CD4-positive, alpha-beta T cell treated with Interleukin-17A for 1 hour (primary cell): ENCODE data around the gene NFU1.

Source experiments
- DNase-seq: peaks from one replicate; pipeline ENCODE4 v3.0.0-alpha.2; 2020

NFU1 gene

DNA sequence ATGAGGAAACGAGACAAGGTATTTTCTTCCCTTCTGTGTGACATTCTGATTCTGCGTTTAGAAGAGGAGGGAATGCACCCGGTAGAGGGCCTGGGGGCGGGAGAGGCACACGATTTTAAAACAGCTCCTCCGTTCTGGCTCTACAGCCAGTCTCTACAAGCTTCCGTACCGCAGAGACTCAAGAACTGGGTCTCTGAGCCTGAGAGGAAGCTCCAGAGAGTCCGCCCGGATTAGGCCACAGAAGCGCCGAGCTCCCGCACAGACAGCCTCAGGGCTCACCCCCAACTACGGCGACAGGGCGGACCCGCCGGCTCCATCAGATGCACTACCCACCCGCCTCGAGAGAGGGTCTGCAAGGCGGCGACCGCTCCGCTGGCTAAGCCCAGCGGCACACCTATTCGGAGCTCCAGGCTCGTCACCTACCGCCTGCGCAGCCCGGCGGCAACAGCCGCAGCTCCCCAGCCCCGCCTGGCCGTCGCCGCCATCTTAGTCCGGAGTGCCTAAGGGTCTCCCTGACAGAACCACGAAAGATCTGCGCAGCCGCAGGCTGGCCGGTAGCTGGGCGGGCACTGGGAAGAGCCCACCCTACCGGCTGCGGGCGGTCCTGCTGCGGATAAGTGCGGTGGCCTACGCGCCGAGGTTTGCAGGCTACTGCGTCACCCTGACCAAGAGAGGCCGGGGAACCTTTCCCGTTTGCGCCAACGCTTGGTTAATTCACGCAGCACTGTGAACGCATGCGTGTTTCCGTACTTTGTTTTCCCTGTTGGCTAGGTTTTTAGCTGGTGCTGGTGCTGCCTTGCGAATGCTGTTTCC, at the start of gene NFU1:
Gene NFU1 (minus strand): TSS at position 498 of the 813 bp plus-strand sequence. CDS start 13 bp downstream, at position 485.
- DNase-seq = peak; percentile 91

DNA sequence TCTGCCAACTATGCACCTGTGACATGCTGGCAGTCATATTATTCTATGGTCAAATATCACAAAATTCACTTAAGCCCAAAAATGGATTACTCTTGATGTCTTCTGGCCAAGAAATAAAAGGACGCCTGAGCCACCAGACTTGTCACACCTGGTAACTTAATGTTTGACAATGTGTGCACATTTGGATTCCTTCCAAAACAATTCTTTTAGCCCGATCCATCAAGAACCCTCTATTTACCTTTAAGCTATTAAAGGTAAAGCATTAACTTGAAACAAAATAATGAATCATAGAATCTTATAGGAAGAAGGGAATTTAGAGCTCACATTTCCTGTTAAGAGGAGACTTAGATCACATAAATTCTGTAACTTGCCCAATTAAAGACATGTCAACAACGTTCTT, 46.5 kb upstream of the NFU1 start:
- DNase-seq = no peak

GRCh38 chr2:69483024-69483423, 45.8 kb upstream of the NFU1 start:
- DNase-seq = no peak

- DNase-seq = no peak
Measured at GRCh38 chr2:69482471-69482870, 45.2 kb upstream of the NFU1 start.

DNA sequence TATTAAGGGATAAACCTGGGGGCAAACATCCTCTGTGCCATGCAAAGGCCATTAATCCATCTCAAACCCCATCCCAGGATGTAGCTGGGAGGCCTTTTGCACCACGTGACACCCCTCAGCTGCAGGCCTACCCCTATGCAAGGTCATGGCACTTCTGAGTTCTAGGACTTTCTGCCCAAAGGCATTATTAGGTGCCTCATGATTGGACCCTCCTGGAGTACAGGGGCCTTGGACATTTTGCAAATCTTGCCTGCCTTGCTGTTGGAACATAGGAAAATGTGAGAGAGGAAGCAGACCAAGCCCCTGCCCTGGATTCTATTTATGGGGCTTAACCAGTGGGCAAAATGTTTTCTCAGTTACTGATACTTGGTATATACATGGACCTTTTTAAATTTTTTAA, 44.2 kb upstream of the NFU1 start:
- DNase-seq = no peak

DNA sequence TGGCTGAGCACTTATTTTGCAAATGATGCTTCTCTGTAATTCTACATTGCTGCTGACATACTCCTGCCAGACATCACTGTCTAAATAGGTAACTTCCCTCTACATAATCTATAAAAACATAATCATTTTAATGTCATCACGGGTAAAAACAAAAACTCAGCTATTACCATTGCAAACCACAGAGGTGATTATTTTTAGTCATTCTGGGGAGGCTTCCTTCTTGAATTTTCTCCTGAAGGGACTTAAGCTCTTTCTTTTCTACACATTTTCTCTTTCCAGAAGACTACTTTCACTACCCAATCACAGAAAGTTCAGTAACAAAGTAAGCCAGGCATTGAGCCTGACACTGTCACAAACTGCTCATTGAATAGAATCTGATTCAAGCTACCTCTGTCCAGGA, 40.4 kb upstream of the NFU1 start:
- no peak for DNase-seq

DNA sequence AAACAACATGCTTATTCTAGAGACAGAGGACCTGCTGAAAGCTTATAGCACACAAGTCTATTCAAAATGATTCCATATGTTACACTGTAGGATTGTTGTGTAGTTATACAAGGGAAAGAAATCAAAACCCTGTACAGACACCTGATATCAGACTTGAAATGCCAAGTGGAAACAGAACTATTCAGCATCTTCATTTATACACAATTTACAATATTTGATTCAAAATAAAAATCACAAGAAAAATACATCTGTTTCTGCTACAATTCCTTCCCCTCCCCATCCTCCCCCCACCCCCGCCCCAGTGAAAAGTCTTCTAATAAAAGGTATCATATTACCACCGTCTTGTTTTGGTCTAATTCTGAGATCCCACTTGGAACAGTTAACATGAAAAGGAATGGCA, 37.5 kb upstream of the NFU1 start:
- no peak for DNase-seq

GRCh38 chr2:69471793-69472192, 34.6 kb upstream of the NFU1 start:
- DNase-seq = no peak

DNA sequence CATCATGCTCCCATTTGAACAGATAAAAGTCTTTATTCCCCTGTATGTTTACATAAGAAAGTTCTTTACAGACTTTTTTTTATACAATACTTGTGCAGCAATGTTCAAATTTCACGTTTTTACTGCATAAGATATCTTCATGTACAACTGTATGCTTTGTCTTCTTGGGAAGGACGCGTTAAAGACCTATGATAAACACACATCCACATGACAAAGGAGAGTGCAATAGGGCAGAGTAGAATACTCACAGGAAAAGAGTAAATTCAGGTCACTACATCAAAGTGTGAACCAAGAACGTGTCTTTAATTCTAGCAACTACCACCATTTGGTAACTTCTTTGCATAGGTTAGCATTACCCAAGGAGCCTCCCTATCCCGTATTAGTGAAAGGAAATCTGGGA, 33.7 kb upstream of the NFU1 start:
- DNase-seq = no peak

DNA sequence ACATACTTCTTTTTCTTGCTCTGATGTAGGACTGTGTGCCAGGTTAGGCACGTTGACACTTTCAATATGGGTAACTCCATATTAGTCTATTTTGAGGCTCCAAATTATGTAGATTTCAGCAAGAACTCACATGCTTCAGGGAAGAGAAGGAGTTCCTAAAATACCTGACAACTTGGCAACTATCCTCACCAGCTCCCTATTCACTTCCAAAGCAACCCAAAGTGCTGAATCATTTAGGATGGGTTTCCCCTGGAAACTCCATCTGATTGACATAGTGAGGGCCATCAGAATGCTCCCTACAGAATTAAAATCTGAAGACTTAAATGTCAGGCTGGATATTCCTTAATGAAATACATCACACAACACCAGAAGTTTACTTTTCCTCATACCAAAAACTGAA, 32.5 kb upstream of the NFU1 start:
- DNase-seq = no peak

DNA sequence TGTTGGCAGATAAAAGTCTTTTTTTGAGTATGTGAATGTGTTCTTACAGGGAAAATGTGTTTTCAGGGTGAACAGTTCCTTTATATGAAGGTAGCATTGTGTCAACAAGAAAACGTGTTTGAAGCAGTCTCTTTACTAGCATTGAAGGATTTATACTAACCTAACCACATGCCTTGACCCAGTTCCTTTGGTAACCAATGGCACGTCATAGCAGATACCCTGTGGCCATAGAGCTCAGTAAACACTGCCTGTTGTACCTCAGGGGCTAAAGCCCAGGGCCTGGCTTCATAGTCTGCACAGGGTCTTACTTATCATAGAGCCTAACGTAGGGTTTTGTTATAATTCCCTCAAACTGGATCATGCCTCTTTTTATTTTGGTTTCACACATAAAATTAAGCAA, 32.1 kb upstream of the NFU1 start:
- no peak for DNase-seq

- DNase-seq = no peak
Measured at GRCh38 chr2:69466728-69467127, 29.5 kb upstream of the NFU1 start.

DNA sequence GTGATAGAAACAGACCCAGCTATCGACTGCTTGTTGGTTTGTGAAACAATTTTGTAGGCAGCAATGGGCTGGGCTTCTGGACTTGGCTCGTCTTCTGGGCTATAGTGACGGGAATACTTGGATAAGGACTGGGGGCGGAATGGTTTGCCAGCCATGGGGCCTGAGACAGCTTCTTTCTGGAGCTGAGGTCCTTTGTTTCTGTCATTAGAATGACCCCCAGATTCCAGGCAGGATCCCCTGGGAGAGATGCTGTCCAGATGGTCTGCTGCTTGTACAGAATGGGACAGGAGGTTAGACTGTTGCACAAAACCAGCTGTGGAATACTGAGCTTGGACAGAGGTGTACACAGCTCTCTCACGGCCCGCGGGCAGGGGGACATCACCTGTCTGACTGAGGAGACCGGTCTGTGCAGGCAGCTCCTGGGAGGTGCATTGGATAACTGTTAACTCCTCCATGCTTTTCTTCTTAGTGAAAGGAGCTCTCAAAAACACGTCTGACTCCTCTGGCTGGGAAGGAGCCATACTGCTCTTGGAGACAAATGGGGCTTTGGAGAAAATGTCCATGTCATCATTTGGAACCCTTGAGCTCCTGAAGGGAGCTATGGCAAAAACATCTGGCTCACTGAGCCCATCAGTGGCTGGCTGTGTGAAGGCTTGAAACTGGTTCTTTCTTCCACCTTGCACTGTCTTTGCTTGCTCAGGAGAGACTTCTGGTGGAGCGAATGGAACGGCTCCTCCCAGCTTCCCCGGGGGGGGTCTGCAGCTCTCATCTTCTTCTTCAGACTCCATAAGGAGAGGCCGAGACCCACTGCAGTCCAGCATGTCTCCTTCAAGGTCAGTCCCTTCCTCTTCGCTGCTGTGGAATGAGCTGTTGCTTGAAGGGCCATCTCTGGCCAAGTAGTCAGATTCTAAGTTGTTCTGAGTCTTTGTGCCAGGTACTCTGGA, 28.6 kb upstream of the NFU1 start:
- DNase-seq = no peak

GRCh38 chr2:69464575-69464974, 27.3 kb upstream of the NFU1 start:
- no peak for DNase-seq

- DNase-seq = no peak
Measured at GRCh38 chr2:69462780-69463179, 25.5 kb upstream of the NFU1 start.

GRCh38 chr2:69461404-69461803, 24.2 kb upstream of the NFU1 start:
- DNase-seq = no peak

DNA sequence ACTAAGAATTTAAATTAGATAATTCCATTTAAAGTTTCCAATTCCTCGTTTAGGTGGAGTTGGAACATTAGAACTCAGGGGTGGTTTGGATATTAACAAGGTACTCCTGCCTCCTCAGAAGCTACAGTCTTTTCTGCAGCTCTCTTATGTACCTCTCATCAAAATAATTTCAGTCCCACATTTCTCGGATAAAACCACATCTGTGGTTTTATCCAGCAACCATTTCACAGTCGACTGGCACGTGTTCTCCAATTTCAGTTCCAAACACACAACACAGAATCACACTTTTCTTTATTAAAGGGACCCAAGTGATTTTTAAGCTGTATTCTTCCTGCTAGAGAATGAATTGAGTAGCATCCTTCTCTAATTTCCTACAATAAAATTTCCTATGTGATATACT, 22.7 kb upstream of the NFU1 start:
- no peak for DNase-seq

DNA sequence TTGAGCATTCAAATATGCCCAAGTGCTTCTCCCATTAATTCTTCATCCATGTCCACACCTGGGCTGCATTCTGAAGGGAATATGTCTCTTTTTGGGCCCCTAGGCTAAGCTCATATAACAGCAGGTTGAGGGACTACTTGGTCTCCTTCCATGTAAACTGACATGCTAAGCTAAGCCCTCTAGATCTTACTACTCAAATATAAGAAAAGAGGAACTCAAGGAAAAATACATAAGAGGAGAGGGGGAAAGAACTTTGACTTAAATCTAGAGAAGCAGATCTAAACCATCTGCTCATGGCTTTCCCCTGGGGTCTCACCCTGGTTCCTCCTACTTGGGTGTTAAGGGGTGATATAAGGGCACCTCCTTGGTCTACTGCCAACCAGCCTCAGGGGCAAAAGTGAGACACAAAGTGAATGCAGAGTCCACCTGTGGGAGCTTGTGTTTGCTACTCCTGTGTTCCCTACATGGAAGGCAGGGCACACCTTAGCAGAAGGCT, 19.8 kb upstream of the NFU1 start:
- DNase-seq = no peak

GRCh38 chr2:69456154-69456553, 18.9 kb upstream of the NFU1 start:
- DNase-seq = no peak

GRCh38 chr2:69454976-69455375, 17.7 kb upstream of the NFU1 start:
- DNase-seq = no peak

GRCh38 chr2:69453475-69454129, 16.4 kb upstream of the NFU1 start:
- DNase-seq = no peak

- no peak for DNase-seq
Measured at GRCh38 chr2:69452687-69453086, 15.5 kb upstream of the NFU1 start.

- DNase-seq = no peak
Measured at GRCh38 chr2:69450735-69451416, 13.6 kb upstream of the NFU1 start.
